Activated CD8-positive, alpha-beta memory T cell treated with anti-CD3 and anti-CD28 coated beads for 4 hours (primary cell): ENCODE data around the gene SENP7.
"Not testable (repeated sequence)": the region's sequence is repeated elsewhere in the genome, so short reads cannot be mapped to it uniquely, and the experiment has no call there.

Source experiments
- DNase-seq, 2 donors: peaks; one replicate each; pipeline ENCODE4 v3.0.0-alpha.2; 2020; ENCODE audit warnings: low read depth in 2 of 2

SENP7 gene

GRCh38 chr3:101438641-101439040 is 74.4 kb downstream of the SENP7 start:
- not testable (repeated sequence) for DNase-seq

GRCh38 chr3:101433652-101434051 is 79.4 kb downstream of the SENP7 start:
- DNase-seq: no peak

- no peak for DNase-seq
These were observed 88.8 kb downstream of the SENP7 start for GRCh38 chr3:101423984-101424888.

GRCh38 chr3:101418851-101419250 is 94.2 kb downstream of the SENP7 start:
- DNase-seq: no peak

GRCh38 chr3:101414121-101414520 is 98.9 kb downstream of the SENP7 start:
- no peak for DNase-seq

GRCh38 chr3:101413656-101414055 is 99.4 kb downstream of the SENP7 start:
- no peak for DNase-seq

- DNase-seq: no peak
These were observed 121.5 kb downstream of the SENP7 start for GRCh38 chr3:101391413-101391950.

- no peak for DNase-seq
These were observed 124.3 kb downstream of the SENP7 start for GRCh38 chr3:101388706-101389105.

GRCh38 chr3:101387351-101387750 is 125.7 kb downstream of the SENP7 start:
- no peak for DNase-seq

- DNase-seq: no peak
These were observed 128.6 kb downstream of the SENP7 start for GRCh38 chr3:101384426-101384825.

- DNase-seq: no peak
These were observed 129.4 kb downstream of the SENP7 start for GRCh38 chr3:101383656-101384055.

- no peak for DNase-seq
These were observed 129.8 kb downstream of the SENP7 start for GRCh38 chr3:101383156-101383575.

- no peak for DNase-seq
These were observed 131.2 kb downstream of the SENP7 start for GRCh38 chr3:101381809-101382208.

- DNase-seq: no peak
These were observed 133.2 kb downstream of the SENP7 start for GRCh38 chr3:101379658-101380376.

GRCh38 chr3:101377796-101378195 is 135.2 kb downstream of the SENP7 start:
- DNase-seq: no peak

GRCh38 chr3:101377209-101377608 is 135.8 kb downstream of the SENP7 start:
- DNase-seq: no peak

- DNase-seq: no peak
These were observed 137.4 kb downstream of the SENP7 start for GRCh38 chr3:101375586-101375985.

GRCh38 chr3:101362406-101362805 is 150.6 kb downstream of the SENP7 start:
- DNase-seq: no peak

GRCh38 chr3:101351829-101352228 is 161.2 kb downstream of the SENP7 start:
- no peak for DNase-seq

GRCh38 chr3:101340591-101340990 is 172.4 kb downstream of the SENP7 start:
- DNase-seq: no peak

GRCh38 chr3:101333883-101334282 is 179.1 kb downstream of the SENP7 start:
- DNase-seq: no peak

- no peak for DNase-seq
These were observed 183.9 kb downstream of the SENP7 start for GRCh38 chr3:101329016-101329673.
